HL-60 (cell line): ENCODE results near the gene GABARAP.

Experiments used
- CTCF ChIP-seq: IDR thresholded peaks from one replicate; pipeline ENCODE4 v1.5.1; 2011; ENCODE audit warnings: low read length, control low read depth, inconsistent platforms; ENCODE audit not compliant: insufficient read depth
- POLR2AphosphoS5 ChIP-seq: IDR thresholded peaks from 2 replicates; pipeline ENCODE4 v1.6.1; 2012; ENCODE audit warnings: low read depth
- REST ChIP-seq: IDR thresholded peaks from 2 replicates; pipeline ENCODE4 v1.6.1; 2012; ENCODE audit warnings: low read depth; ENCODE audit not compliant: insufficient replicate concordance
- SPI1 ChIP-seq: IDR thresholded peaks from 2 replicates; pipeline ENCODE4 v1.6.1; 2012; ENCODE audit warnings: low read depth, mild to moderate bottlenecking, borderline replicate concordance

- TF ChIP-seq CTCF (no peak), REST (no peak), POLR2AphosphoS5 (no peak), SPI1 (no peak)
These were observed 24.9 kb downstream of the GABARAP start for GRCh38 chr17:7217113-7217987.
